HEK293 (cell line): ENCODE results near the gene RDH5.

ENCODE experiments used
- CTCF ChIA-PET: fragments of 350-600 bp; formaldehyde crosslinking; extraction: SDS; loops from one replicate; lab custom pipeline; 2021; ENCODE audit warnings: antibody characterized with exemption; lab: Yijun Ruan, JAX
- POLR2A ChIA-PET: fragments of 300-600 bp; formaldehyde crosslinking; extraction: SDS; loops from one replicate; lab custom pipeline; 2020; ENCODE audit warnings: antibody characterized with exemption, inconsistent platforms; lab: Yijun Ruan, JAX
- H3K27ac ChIP-seq: fragments of 200-500 bp; sonication (Bioruptor generic); 2 replicates; pipeline ENCODE4 v1.5.1; 2014; ENCODE audit warnings: low read depth, low read length, control low read depth, inconsistent platforms; ENCODE audit errors: extremely low read depth
- H3K36me3 ChIP-seq, 2 experiments: fragments of 200-500 bp in 1 of 2; sonication (Bioruptor generic) in 1 of 2; 1 replicate in 1 of 2; 2 replicates in 1 of 2; pipeline ENCODE4 v1.5.1; 2014 to 2017; ENCODE audit warnings: inconsistent platforms in 2 of 2, low read length in 2 of 2; ENCODE audit not compliant: control insufficient read depth in 2 of 2, insufficient read depth in 1 of 2
- H3K4me1 ChIP-seq: fragments of 200-500 bp; sonication (Bioruptor generic); 2 replicates; pipeline ENCODE4 v1.5.1; 2014; ENCODE audit warnings: mild to moderate bottlenecking, low read length, inconsistent platforms; ENCODE audit not compliant: control insufficient read depth, insufficient read depth
- H3K4me3 ChIP-seq: 2 replicates; pipeline ENCODE4 v1.5.1; 2011; ENCODE audit warnings: low read depth, mild to moderate bottlenecking, control low read depth, low read length, moderate library complexity
- H3K9me3 ChIP-seq: fragments of 200-500 bp; sonication (Bioruptor generic); 2 replicates; pipeline ENCODE4 v1.5.1; 2014; ENCODE audit warnings: low read depth, low read length, inconsistent platforms; ENCODE audit not compliant: control insufficient read depth, insufficient read depth
- GLI2 ChIP-seq: fragments of 450-650 bp; formaldehyde crosslinking; IDR thresholded peaks from 2 replicates; pipeline ENCODE4; 2017; ENCODE audit warnings: missing biosample characterization, missing genetic modification characterization, low read depth, borderline replicate concordance
- GLI4 ChIP-seq: fragments of 450-650 bp; formaldehyde crosslinking; IDR thresholded peaks from 2 replicates; pipeline ENCODE4 v1.5.1; 2016; ENCODE audit warnings: missing biosample characterization, missing genetic modification characterization
- HOXD13 ChIP-seq: sonication (generic); formaldehyde crosslinking; IDR thresholded peaks from 2 replicates; pipeline ENCODE4 v1.8.0; 2022; ENCODE audit warnings: missing genetic modification reagents, borderline replicate concordance
- MZF1 ChIP-seq: fragments of 450-650 bp; formaldehyde crosslinking; IDR thresholded peaks from 2 replicates; pipeline ENCODE4 v1.5.1; 2017; ENCODE audit warnings: missing biosample characterization, missing genetic modification characterization, borderline replicate concordance
- SALL2 ChIP-seq: fragments of 450-650 bp; formaldehyde crosslinking; IDR thresholded peaks from 2 replicates; pipeline ENCODE4 v1.5.0; 2017; ENCODE audit warnings: missing biosample characterization, mild to moderate bottlenecking, missing genetic modification characterization, borderline replicate concordance
- TCF7L2 ChIP-seq: IDR thresholded peaks from 2 replicates; pipeline ENCODE4 v1.6.1; 2011; ENCODE audit warnings: low read depth, mild to moderate bottlenecking, inconsistent platforms, low read length, moderate library complexity, borderline replicate concordance
- TRIM28 ChIP-seq: IDR thresholded peaks from 2 replicates; pipeline ENCODE4 v1.6.1; 2011; ENCODE audit warnings: low read length, control low read depth, borderline replicate concordance
- ZNF10 ChIP-seq: fragments of 450-650 bp; formaldehyde crosslinking; IDR thresholded peaks from 2 replicates; pipeline ENCODE4 v1.5.1; 2017; ENCODE audit warnings: missing biosample characterization, missing genetic modification characterization
- ZNF140 ChIP-seq: fragments of 450-650 bp; formaldehyde crosslinking; IDR thresholded peaks from 2 replicates; pipeline ENCODE4 v1.5.1; 2016; ENCODE audit warnings: missing biosample characterization, missing genetic modification characterization
- ZNF157 ChIP-seq: fragments of 450-650 bp; formaldehyde crosslinking; IDR thresholded peaks from 2 replicates; pipeline ENCODE4 v1.5.1; 2016; ENCODE audit warnings: missing biosample characterization, missing genetic modification characterization
- ZNF169 ChIP-seq: fragments of 450-650 bp; formaldehyde crosslinking; IDR thresholded peaks from 2 replicates; pipeline ENCODE4 v1.5.1; 2016; ENCODE audit warnings: missing biosample characterization, missing genetic modification characterization
- ZNF239 ChIP-seq: fragments of 450-650 bp; formaldehyde crosslinking; IDR thresholded peaks from 2 replicates; pipeline ENCODE4 v1.5.1; 2016; ENCODE audit warnings: missing biosample characterization, missing genetic modification characterization
- ZNF335 ChIP-seq: fragments of 450-650 bp; formaldehyde crosslinking; conservative IDR thresholded peaks from 2 replicates; pipeline ENCODE4 v1.5.1; 2016; ENCODE audit warnings: missing biosample characterization, missing genetic modification characterization
- ZNF366 ChIP-seq: fragments of 450-650 bp; formaldehyde crosslinking; conservative IDR thresholded peaks from 2 replicates; pipeline ENCODE4 v1.5.1; 2016; ENCODE audit warnings: missing biosample characterization, missing genetic modification characterization
- ZNF514 ChIP-seq: fragments of 450-650 bp; formaldehyde crosslinking; IDR thresholded peaks from 2 replicates; pipeline ENCODE4 v1.5.1; 2016; ENCODE audit warnings: missing biosample characterization, missing genetic modification characterization
- ZNF549 ChIP-seq: fragments of 450-650 bp; IDR thresholded peaks from 2 replicates; pipeline ENCODE4 v1.5.1; 2018; ENCODE audit warnings: missing biosample characterization, missing genetic modification characterization, mild to moderate bottlenecking, inconsistent platforms, moderate library complexity
- ZNF560 ChIP-seq: fragments of 450-650 bp; formaldehyde crosslinking; IDR thresholded peaks from 2 replicates; pipeline ENCODE4 v1.5.1; 2017; ENCODE audit warnings: missing biosample characterization, missing genetic modification characterization, borderline replicate concordance
- ZNF629 ChIP-seq: fragments of 450-650 bp; formaldehyde crosslinking; IDR thresholded peaks from 2 replicates; pipeline ENCODE4 v1.5.1; 2017; ENCODE audit warnings: missing biosample characterization, missing genetic modification characterization
- ZNF701 ChIP-seq: fragments of 450-650 bp; formaldehyde crosslinking; IDR thresholded peaks from 2 replicates; pipeline ENCODE4 v1.5.1; 2016; ENCODE audit warnings: missing biosample characterization, missing genetic modification characterization
- ZSCAN30 ChIP-seq: fragments of 450-650 bp; IDR thresholded peaks from 2 replicates; pipeline ENCODE4 v1.5.1; 2018; ENCODE audit warnings: missing biosample characterization, mild to moderate bottlenecking, missing genetic modification characterization, moderate library complexity
- TF ChIP-seq, protein P1 (sequence below): fragments of 450-650 bp; formaldehyde crosslinking; IDR thresholded peaks from 2 replicates; pipeline ENCODE4 v1.5.1; 2016; ENCODE audit warnings: missing biosample characterization, missing genetic modification characterization
- TF ChIP-seq, protein P2 (sequence below): fragments of 450-650 bp; formaldehyde crosslinking; IDR thresholded peaks from 2 replicates; pipeline ENCODE4 v1.5.1; 2017; ENCODE audit warnings: missing biosample characterization, mild to moderate bottlenecking, missing genetic modification characterization, moderate library complexity
- TF ChIP-seq, protein P3 (sequence below): fragments of 450-650 bp; formaldehyde crosslinking; IDR thresholded peaks from 2 replicates; pipeline ENCODE4 v1.5.1; 2017; ENCODE audit warnings: missing biosample characterization, missing genetic modification characterization
- TF ChIP-seq, protein P4 (sequence below): fragments of 450-650 bp; formaldehyde crosslinking; IDR thresholded peaks from 2 replicates; pipeline ENCODE4 v1.5.1; 2016; ENCODE audit warnings: missing biosample characterization, missing genetic modification characterization, borderline replicate concordance
- TF ChIP-seq, protein P5 (sequence below): fragments of 450-650 bp; formaldehyde crosslinking; IDR thresholded peaks from 2 replicates; pipeline ENCODE4 v1.5.1; 2016; ENCODE audit warnings: missing biosample characterization, missing genetic modification characterization

The RDH5 gene

DNA sequence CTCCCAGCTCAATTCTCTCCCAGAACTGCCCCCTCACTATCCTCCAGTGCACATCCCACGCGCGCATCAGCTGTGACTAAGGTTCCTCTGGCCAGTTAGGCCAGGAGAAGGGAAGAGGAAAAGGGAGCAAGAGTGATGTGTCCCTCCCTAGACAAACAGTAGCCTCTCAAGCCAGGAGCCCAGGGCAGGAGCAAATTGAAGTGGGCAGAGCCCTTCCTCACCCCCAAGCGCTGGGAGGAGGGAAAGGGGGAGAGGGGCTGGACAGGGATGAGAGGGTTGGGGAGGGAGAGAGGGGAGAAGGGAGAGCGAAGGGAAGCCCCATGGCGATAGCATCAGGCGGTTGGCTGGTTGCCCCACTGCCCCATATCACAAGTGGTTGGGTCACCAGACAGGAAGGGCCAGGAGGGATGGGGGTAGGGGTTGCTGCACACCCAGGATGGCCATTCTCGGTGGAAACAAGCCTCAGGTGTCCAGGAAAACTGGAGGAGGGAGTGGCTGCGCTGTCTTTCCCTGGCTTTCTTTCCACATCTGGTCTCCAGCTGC lies 7.5 kb downstream of the RDH5 start (continued):
- TF ChIP-seq ZNF335 (peak; percentile 55; the same call in 1 of the 2 replicates), ZNF514 (no peak), ZNF366 (peak; percentile 19; the same call in 1 of the 2 replicates)
- TF ChIP-seq, all 188 proteins: peak for 15

DNA sequence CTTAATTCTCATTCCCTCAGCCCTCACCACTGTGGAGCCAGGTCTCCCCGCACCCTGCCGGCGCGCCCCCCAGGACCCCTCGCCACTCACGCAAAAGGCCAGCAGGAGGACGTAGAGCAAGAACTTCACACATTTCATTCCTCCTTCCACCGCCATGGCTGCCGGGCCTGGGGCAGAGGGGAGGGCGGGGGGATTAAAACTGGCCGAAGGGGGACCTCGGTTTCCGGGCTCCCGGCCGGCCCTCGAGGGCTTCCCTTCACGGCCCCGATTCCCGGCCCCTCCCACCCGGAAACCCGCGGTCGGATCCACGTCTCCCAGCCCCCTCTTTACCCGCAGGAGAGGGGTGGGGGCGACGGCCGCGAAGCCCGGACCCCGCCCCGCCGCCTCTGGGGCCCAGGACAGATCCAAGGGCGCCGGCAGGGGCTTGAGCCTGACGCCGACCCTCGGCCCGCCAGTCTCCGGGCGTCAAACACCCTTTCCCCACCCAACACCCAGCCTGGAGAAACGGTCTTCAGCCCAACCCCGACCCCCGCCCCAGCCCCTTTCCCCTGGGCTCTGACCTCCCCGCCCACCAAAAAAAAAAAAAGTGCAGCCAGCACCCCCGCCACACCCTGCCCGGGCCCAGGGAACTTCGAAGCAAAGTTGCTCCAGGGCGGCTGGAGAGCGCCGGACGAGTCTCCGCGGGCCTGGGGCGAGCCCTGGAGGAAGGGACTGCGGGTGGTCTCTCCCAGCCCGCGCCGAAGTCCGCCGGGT lies 8.2 kb downstream of the RDH5 start:
- peak overlapping the region; percentile 77 for H3K4me3 ChIP-seq
- H3K36me3 ChIP-seq = peaks cover 12 to 44% of the 10 kb centered on the region in 2 experiments
- H3K9me3 ChIP-seq = no peaks in the 10 kb centered on the region
- POLR2A ChIA-PET = interaction anchor here (0.6 to 2.7 kb wide), 10 partner anchors 8 to 279 kb away, joined by 3 to 24 read pairs (median 6); partner anchors contain the start of genes DNAJC14, GDF11, ITGA7 and RAB5B
- H3K27ac ChIP-seq = peak overlapping the region; percentile 91
- H3K4me1 ChIP-seq = no peaks in the 10 kb centered on the region; the same call in 1 of the 2 replicates
- CTCF ChIA-PET = interaction anchor here (1.7 kb wide), 1 partner anchor 9 kb away, joined by 9 read pairs; no protein-coding TSS in a partner anchor
- no peak for TF ChIP-seq TCF7L2
- TF ChIP-seq ZNF549 (tag by site-specific recombination) = no peak
- TF ChIP-seq ZNF335 = 0 out of 2 replicates have a peak, but pooled peaks have one; percentile 69
- no peak for TF ChIP-seq MZF1 (tag by site-specific recombination)
- no peak for TF ChIP-seq ZNF239 (tag by site-specific recombination)
- TF ChIP-seq ZNF560 (tag by site-specific recombination) = no peak
- no peak for TF ChIP-seq ZNF629
- TF ChIP-seq ZNF157 (tag by site-specific recombination) = no peak
- TF ChIP-seq SALL2 (tag by site-specific recombination) = no peak
- TF ChIP-seq, protein P1, sequence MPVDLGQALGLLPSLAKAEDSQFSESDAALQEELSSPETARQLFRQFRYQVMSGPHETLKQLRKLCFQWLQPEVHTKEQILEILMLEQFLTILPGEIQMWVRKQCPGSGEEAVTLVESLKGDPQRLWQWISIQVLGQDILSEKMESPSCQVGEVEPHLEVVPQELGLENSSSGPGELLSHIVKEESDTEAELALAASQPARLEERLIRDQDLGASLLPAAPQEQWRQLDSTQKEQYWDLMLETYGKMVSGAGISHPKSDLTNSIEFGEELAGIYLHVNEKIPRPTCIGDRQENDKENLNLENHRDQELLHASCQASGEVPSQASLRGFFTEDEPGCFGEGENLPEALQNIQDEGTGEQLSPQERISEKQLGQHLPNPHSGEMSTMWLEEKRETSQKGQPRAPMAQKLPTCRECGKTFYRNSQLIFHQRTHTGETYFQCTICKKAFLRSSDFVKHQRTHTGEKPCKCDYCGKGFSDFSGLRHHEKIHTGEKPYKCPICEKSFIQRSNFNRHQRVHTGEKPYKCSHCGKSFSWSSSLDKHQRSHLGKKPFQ (tag by site-specific recombination) = no peak
- no peak for TF ChIP-seq TRIM28
- TF ChIP-seq GLI2 (tag by site-specific recombination) = no peak
- no peak for TF ChIP-seq HOXD13 (CRISPR knock-in tag)
- TF ChIP-seq, protein P2, sequence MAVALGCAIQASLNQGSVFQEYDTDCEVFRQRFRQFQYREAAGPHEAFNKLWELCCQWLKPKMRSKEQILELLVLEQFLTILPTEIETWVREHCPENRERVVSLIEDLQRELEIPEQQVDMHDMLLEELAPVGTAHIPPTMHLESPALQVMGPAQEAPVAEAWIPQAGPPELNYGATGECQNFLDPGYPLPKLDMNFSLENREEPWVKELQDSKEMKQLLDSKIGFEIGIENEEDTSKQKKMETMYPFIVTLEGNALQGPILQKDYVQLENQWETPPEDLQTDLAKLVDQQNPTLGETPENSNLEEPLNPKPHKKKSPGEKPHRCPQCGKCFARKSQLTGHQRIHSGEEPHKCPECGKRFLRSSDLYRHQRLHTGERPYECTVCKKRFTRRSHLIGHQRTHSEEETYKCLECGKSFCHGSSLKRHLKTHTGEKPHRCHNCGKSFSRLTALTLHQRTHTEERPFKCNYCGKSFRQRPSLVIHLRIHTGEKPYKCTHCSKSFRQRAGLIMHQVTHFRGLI (tag by site-specific recombination) = no peak
- TF ChIP-seq ZNF169 (tag by site-specific recombination) = no peak
- TF ChIP-seq, protein P3, sequence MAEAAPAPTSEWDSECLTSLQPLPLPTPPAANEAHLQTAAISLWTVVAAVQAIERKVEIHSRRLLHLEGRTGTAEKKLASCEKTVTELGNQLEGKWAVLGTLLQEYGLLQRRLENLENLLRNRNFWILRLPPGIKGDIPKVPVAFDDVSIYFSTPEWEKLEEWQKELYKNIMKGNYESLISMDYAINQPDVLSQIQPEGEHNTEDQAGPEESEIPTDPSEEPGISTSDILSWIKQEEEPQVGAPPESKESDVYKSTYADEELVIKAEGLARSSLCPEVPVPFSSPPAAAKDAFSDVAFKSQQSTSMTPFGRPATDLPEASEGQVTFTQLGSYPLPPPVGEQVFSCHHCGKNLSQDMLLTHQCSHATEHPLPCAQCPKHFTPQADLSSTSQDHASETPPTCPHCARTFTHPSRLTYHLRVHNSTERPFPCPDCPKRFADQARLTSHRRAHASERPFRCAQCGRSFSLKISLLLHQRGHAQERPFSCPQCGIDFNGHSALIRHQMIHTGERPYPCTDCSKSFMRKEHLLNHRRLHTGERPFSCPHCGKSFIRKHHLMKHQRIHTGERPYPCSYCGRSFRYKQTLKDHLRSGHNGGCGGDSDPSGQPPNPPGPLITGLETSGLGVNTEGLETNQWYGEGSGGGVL (tag by site-specific recombination) = no peak
- 0 out of 2 replicates have a peak, but pooled peaks have one; percentile 29 for TF ChIP-seq ZSCAN30 (tag by site-specific recombination)
- TF ChIP-seq ZNF140 (tag by site-specific recombination) = no peak
- no peak for TF ChIP-seq ZNF10 (tag by site-specific recombination)
- TF ChIP-seq, protein P4, sequence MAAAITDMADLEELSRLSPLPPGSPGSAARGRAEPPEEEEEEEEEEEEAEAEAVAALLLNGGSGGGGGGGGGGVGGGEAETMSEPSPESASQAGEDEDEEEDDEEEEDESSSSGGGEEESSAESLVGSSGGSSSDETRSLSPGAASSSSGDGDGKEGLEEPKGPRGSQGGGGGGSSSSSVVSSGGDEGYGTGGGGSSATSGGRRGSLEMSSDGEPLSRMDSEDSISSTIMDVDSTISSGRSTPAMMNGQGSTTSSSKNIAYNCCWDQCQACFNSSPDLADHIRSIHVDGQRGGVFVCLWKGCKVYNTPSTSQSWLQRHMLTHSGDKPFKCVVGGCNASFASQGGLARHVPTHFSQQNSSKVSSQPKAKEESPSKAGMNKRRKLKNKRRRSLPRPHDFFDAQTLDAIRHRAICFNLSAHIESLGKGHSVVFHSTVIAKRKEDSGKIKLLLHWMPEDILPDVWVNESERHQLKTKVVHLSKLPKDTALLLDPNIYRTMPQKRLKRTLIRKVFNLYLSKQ (tag by site-specific recombination) = no peak
- no peak for TF ChIP-seq GLI4 (tag by site-specific recombination)
- TF ChIP-seq, protein P5, sequence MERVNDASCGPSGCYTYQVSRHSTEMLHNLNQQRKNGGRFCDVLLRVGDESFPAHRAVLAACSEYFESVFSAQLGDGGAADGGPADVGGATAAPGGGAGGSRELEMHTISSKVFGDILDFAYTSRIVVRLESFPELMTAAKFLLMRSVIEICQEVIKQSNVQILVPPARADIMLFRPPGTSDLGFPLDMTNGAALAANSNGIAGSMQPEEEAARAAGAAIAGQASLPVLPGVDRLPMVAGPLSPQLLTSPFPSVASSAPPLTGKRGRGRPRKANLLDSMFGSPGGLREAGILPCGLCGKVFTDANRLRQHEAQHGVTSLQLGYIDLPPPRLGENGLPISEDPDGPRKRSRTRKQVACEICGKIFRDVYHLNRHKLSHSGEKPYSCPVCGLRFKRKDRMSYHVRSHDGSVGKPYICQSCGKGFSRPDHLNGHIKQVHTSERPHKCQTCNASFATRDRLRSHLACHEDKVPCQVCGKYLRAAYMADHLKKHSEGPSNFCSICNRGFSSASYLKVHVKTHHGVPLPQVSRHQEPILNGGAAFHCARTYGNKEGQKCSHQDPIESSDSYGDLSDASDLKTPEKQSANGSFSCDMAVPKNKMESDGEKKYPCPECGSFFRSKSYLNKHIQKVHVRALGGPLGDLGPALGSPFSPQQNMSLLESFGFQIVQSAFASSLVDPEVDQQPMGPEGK (tag by site-specific recombination) = peak; percentile 80
- TF ChIP-seq ZNF701 (tag by site-specific recombination) = no peak
